Fibroblast of skin of back (primary cell): ENCODE results near the gene RTN4.

Experiments used
- DNase-seq: peaks from one replicate; pipeline ENCODE4 v3.0.0-alpha.2; 2013

The RTN4 gene

DNA sequence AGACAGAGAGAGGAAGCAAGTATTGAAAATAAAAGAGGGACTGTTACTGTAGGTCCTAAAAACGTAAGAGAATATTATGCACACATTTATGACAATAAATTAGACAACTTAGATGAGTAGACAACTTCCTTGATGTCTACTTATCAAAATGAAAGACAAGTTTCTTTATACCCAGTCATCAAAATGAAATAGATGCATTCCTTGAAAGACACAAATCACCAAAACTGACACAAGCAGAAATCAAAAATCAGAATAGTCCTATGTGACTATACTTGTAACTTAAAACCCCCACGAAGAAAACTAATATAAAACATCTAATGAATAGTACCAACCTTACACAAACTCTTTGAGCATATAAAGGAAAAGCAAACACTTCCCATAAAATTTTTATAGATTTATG lies 14.5 kb downstream of the RTN4 start:
- DNase-seq = no peak

DNA sequence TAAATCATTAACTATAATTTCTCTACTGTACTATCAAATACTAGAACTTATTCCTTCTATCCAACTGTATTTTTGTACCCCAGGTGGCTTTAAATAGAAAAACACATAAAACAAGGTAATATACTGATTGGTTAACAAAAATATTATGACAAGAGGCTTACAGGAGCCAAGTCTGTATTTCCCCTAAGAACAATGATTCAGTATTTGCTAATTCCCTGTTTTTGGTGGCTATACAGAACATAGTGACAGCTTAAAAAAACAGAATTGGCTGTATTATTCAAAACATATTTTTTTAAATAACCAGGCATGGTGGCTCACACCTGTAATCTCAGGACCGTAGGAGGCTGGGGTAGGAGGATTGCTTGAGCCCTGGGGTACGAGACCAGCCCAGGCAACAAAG lies 16.3 kb downstream of the RTN4 start:
- no peak for DNase-seq

GRCh38 chr2:55033076-55033742 lies 17.0 kb downstream of the RTN4 start:
- DNase-seq = no peak

GRCh38 chr2:55031505-55031904 lies 18.7 kb downstream of the RTN4 start:
- DNase-seq = no peak

GRCh38 chr2:55030766-55031165 lies 19.5 kb downstream of the RTN4 start:
- DNase-seq = no peak

DNA sequence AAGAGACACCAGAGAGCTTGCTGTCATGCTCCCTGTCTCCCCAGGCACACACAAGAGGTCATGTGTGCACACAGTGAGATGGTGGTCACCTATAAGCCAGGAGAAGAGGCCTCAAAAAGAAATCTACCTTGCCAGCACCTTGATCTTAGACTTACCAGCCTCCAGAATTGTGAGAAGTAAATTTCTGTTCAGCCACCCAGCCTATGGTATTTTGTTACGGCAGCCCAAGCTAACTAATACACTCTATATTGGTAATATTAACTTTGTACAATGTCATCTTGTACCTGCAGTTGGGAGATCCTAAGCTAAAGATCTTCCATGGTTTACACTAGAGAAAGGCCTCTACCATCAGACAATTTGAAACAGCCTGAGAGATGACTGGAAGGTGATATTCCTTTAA lies 21.2 kb downstream of the RTN4 start:
- no peak for DNase-seq

- DNase-seq = no peak
Observed at GRCh38 chr2:55027226-55027625, 23.0 kb downstream of the RTN4 start.

DNA sequence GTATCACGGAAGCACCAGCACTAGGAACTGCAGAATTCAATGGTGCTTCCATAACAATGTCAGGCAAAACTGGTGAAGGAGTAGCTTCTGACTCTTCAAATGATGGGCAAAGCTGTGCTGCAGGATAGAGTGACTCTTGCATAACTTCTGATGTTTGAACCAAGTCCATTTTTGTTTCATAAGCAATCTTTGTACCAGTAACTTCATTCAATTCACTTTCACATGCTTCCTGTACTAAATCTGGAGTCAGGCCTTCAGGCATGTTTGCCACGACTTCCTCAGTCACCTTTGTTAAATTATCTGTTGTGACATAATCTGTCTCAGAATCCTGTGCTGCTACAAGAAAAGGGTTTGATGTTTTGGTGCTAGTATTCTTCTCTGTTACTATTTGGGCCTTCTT lies 24.0 kb downstream of the RTN4 start:
- DNase-seq = no peak

- no peak for DNase-seq
Observed at GRCh38 chr2:55025627-55026026, 24.6 kb downstream of the RTN4 start.

DNA sequence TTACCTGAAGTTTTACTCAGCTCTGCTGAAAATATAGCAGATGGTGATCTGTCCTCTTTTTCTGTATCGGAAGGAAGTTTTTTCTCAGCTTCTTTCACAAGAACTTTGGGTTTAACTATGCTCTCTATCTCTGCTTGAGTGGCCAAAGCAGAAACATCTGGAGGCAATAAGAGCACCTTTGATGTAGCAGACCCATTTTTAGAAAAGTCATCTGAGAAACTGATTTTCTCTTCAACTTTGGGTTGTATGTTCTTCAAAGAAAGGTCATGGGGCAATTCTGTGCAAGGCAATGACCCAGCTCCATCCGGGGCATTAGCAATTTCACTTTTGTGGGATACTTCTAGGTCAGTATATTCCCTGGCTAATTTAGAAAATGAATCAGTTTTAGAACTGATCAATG lies 25.2 kb downstream of the RTN4 start:
- no peak for DNase-seq

GRCh38 chr2:55022476-55022875 lies 27.8 kb downstream of the RTN4 start:
- no peak for DNase-seq

- DNase-seq = peak; percentile 42
Observed at GRCh38 chr2:55019526-55020258, 30.6 kb downstream of the RTN4 start.

GRCh38 chr2:55018619-55019018 lies 31.6 kb downstream of the RTN4 start:
- no peak for DNase-seq

GRCh38 chr2:55017880-55018279 lies 32.4 kb downstream of the RTN4 start:
- DNase-seq = no peak

DNA sequence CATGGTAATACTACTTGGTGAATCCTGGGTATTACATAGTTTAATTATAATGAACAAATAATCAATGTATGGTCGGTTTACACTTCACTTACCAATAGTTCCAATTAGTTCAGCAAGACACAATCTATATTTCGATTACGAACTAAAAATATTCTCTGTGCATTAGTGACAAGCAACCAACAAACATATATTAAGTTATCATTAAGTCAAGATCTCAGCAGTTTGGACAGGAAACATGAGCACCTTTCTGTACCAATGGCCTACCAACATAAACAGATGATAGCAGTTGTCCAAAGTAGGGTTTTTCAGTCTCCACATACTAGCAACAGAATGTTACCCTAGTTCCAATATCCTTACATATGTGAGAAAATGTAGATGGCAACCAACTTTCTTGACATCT lies 32.8 kb downstream of the RTN4 start:
- no peak for DNase-seq

DNA sequence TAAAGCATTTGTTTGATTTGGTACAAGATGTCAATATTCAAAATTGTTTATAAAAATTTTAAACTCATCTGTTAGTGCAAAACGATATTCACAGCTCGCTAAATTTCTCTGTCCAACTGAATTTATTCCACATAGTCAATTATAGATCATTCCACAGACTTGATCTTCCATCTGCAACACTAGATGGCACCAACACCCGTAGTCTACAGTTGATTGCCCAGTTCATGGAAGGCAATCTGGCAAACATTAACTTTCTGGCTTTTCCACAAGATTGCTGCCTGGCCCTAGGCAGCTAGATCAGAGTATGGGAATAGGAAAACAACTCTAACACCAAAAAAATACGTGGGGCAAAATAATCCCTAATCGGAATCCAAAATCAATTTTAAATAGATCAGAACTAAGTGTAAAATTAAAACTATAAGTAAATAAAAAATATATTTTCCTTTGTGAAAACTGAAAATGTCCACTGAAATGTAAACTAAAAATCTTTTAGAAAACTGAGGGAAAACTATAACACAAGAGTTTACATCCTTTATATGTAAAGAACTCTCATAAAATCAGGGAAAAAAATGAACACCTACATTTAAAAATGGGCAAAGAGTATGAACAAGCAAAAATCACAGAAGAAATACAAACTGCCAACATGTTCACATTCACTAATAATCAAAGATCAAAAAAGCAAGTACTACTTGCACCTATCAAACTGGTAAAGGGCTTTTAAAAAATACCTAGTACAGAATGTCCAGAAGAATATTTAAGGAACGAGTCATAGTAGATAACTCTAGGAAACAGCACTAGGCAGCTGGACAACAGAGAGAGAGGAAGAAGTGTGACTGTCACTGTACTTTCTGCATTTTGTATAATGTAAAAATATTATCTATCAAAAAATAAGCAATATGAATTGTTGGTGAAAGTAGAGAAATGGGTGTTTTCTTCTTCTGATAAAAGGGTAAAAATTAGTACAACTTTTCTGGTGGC lies 35.0 kb downstream of the RTN4 start:
- DNase-seq = peak; percentile 75

DNA sequence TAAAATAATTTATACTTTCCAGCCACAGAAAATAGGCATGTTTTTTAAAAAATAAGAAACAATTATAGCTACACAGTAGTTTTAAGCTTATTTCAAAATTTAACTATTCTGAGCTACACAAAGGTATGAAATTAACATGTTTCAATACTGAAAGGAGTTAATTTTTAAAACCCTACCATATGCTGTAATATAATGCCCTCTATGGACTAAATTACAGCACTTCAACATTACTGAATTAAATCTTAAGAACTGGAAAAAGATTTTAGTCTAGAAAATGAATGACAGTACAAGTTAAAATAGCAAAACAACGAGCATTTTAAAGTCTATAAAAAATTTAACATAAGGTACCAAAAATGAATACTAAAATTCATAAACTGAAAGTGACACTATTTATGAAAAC lies 36.3 kb downstream of the RTN4 start:
- no peak for DNase-seq

- DNase-seq = no peak
Observed at GRCh38 chr2:55012672-55013484, 37.4 kb downstream of the RTN4 start.

DNA sequence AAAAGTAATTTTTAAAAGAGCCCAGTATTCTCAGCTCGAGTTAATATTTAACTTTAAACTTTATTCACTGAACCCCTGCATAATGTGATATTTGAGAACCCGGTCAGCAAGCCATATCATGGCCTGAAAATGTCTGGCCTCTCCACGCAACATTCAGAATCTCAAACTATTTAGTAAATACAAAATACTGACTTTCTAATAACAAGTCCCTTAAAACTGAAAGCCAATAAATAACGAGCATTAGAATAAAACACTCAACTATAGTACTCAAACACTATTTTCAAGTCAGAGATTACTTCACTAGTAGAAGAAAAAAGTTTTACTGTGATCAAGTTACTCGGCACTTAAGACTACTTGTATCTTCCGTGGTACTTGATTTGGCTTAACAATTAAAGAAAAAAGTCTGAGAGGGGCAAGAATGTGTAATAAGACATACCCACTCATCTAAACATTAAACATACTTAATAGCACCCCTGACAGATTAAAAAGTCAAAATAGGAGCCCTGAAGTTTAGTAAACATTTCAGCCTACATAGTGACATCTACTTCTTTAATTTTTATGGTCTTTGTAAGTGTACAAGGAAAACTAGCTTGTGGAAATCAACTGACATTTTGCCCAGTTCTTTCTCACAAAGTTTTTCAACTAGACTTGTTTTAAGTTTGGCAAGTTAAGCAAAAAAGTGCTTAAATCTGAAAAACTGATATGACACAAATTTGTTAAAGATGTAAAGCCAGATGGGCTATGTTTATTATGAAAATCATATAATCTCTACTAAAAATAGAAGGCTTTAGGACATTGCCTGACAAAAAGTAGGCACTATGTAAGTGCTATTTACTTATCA lies 38.2 kb downstream of the RTN4 start:
- no peak for DNase-seq

- DNase-seq = peak; percentile 58
Observed at GRCh38 chr2:55010915-55011314, 39.3 kb downstream of the RTN4 start.

DNA sequence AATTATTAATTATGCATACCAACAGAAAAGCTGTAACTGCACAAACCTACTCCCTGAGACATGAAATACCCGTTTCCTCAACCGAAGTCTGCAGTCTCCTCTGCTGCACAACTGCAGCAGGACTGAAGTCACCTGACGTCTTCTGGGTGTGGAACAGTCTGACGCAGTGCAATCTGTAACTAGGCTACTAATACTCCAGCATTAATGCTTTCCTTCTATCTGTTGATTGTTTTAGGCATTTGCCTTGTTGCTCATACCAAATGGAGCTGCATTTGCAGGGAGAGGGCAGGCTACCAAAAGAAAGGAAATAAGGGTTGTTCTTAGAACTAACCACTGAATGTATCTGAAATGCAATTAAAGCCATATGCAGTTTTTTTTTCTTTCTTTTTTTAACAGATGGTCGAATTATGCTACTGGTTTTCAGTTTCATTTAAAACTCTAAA lies 40.1 kb downstream of the RTN4 start:
- DNase-seq = peak; percentile 38
